Hematopoietic multipotent progenitor cell treated with erythropoietin and hydrocortisone succinate and interleukin-3 and kit ligand, for 8 days (in vitro differentiated cells): ENCODE data around the gene KRT20.

Experiments
- DNase-seq: peaks from one replicate; pipeline ENCODE4 v3.0.0-alpha.2; 2015

The KRT20 gene

DNA sequence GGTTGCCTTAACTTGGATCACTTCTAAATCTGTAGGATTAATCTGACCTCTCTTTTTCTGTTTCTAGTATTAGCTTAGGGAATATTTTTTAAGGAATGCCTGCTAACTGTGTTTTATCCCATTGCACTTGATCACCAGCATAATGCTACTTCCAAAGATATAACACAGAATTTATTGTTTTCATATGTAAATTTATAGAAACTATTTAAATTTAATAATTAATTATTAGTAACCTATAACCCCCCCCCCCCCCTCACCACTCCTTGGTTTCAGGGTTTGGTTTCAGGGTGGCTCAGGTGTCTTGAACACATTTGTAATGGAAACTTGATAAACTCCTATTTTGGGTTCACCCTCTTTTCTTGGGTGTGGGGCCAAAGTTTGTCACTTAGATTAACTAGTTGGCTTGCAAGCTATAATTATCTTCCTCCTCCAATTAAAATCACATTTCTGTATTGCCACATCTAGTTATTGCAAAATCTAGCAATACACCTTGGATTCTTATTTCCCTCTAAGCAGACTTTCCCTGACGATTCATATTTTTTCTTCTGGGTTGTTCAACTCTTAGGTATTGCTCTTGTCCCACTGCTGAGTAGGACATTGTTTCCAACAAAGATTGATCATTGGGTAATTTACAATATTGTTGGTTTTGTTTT lies 36.3 kb downstream of the KRT20 start:
- DNase-seq: no peak

DNA sequence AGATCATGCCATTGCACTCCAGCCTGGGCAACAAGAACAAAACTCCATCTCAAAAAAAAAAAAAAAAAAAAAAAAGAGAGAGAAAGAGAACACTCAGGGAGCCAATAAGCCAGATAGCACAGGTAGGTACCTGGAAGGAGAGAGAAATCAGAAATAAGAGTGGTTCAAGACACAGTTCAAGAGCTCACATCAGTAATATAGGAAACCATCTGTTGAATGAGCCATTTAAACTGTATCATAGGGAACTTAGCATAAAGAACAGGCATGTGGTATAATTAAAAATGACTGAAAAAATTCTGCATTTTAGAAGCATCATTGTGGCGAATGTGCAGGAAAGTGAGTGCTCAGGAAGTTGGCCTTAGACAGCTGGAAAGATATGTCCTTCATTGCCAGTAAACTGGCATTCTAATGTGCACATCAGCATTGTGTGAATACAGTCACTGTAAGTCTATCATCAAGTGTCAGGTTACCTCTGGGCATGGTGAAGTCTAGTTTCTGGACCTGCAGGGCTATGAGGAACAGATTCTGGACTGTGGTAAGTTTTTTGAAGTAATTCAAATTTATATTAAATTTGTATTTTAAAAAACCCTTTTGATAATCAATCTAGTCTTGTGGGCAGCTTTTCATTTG lies 38.4 kb downstream of the KRT20 start:
- DNase-seq: no peak

DNA sequence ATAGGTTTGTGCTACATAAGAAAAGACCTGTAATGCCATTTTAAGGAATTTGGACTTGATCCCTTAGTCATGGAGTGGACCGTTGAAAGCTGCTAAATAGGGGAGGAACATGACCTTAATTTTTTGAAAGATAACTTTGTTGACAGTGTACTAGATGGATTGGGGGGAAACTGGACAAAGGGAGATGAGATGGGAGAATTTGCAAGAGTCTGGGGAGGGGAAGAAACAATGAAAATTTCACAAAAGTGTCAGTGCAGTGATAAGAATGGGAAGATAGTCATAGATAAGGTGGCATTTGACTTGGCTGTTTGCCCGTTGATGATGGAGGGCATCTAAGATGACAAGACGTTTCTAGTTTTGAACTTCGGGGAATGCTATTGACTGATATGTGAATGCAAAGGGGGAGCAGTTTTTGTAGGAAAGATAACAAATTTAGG lies 40.4 kb downstream of the KRT20 start:
- DNase-seq: no peak

DNA sequence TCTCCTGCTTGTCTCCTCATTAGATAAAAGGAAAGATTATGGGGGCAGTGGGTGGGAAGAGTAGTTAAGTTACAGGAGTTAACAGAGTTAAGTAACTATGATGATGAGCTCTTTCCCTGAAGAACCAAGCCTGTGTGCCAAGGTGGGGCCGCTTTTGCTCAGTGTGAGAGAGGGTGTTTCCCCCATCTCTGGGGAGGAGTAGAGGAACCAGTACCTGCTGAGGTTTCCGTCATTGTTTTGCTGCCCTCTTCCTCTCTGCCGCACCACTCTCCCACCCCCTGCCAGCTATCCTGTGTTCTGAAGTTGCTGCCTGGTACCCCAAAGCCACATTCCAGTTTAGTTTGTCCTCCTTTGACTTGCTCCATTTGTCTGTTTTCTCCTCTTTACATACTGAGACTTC lies 41.8 kb downstream of the KRT20 start:
- DNase-seq: no peak

DNA sequence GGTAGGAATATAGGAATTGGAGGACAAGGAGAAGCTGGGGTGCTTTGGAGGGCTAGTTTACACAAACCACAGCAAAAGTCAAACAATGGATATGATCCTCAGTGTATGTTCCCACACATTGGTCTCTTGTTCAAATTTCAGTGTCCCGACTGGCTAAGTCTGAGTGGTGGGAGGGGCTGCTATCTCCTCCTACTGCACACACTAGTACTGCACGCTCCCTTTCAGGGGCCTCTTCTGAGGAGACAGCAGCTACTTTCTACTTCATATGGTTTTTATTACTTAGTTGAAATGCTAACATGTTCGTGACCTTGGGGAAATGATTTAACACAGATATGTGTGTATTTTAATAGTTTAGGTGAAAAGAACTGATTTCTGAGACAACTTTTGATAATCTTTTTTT lies 43.8 kb downstream of the KRT20 start:
- DNase-seq: no peak

DNA sequence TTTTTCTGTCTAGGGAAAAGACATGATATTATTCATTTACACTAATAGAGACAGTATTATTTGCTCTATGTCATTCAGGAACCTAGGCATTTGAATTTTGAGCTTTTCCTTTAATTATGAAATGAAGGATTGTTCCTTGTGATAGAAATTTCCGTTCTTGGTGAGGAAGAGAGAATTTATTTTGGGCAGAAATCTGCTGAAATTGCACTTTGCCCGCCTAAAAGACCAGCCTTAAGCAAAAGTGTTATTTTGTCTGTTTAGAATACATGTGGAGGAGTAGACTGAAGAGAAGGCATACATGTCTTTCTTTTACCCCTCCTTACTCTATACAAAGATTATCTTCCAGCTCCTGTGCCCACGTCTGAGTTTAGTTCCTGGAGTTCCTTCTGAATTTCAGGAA lies 45.8 kb downstream of the KRT20 start:
- DNase-seq: no peak

DNA sequence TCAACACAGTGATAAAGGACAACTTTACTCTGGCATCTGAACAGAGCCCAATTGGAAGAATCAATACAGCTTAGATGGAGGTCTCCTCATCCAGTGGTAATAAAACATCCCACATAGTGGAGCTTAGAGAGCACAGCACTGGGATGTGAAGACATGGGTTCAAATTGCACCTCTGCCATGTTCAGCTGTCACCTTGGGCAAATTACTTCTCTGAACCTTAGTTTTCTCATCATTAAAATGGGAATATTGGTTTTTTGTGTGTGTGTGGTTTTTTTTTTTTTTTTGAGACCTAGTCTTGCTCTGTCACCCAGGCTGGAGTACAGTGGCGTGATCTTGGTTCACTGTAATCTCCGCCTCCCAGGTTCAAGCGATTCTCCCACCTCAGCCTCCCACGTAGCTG lies 49.0 kb downstream of the KRT20 start:
- no peak for DNase-seq

DNA sequence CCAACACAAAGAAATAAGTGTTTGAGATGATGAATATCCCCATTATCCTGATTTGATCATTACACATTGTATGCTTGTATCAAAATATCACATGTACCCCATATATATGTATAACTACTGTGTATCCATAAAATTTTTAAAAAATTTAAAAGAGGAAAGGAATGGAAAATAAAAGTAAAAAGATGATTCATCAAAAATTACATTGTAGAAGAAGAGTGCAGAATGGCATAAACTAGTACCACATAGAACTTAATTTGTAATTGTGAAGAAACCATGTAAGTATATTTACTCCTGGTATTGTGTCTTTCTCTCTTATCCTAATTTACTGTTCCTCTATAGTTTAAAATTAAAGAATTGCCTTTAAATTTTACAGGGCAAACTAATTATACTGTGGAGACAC lies 51.2 kb downstream of the KRT20 start:
- no peak for DNase-seq

DNA sequence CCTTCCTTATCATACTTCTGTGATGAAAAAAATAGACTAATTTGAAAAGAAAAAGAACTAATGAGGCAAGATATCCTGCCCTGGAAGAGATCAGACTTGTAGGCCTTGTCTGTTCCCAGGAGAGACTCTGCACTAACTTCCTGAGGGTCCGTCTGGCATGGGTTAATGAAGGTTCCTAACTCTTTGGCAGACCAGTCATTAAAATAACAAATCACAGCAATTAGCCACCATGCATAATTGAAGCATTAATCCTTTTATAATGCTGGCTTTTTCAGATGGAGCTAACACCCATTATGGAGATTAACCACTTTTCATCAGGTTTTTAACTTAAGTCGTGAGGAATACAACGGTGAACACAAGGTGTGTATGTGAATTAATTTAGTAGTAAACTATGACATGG lies 52.2 kb downstream of the KRT20 start:
- DNase-seq: no peak

DNA sequence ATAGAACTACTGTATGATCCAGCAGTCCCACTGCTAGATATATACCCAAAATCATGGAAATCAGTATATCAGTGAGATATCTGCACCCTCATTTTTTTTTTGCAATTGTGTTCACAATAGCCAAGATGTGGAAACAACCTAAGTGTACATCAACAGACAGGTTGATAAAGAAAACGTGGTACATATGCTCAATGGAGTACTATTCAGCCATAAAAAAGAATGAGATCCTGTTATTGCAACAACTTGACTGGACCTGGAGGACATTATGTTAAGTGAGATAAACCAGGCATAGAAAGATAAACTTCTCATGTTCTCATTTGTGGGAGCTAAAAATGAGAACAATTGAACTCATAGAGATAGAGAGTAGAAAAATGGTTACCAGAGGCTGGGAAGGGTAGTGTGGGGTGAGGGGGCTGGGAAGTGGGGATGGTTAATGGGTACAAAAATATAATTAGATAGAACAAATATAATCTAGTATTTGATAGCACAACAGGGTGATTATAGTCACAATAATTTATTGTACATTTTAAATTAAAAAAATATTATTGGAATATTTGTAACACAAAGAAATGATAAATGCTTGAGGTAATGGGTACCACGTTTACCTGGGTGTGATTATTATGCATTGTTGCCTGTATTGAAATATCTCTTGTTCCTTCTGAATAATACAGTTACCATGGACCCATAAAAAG lies 54.8 kb downstream of the KRT20 start:
- DNase-seq: no peak

DNA sequence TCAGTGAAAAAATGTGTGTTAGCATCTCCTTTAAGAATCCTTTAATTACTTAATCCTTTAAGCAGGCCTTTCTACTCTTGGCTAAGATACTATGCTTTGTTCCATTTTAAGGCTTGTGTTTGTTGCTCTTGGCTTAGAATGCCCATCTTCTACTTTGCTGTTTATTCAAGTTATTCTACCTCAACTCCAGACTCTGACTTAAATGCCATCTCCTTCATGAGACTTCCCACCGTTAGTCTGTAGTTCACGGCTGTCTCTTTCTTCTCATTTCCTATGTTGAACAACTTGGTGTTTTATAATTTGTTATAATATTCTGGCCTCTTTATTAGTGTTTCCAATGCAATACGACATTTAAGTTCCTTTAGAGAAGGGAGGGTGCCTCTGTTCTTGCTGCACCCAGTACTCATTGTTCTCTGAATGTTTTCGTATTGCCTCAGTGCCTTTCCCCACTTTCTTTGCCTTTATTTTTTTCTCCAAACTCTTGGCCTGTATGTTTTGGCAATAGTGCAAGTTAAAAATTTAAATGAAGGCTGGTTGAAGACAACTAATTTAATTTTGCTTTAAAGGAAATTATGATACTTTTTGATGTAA lies 56.5 kb downstream of the KRT20 start:
- no peak for DNase-seq

DNA sequence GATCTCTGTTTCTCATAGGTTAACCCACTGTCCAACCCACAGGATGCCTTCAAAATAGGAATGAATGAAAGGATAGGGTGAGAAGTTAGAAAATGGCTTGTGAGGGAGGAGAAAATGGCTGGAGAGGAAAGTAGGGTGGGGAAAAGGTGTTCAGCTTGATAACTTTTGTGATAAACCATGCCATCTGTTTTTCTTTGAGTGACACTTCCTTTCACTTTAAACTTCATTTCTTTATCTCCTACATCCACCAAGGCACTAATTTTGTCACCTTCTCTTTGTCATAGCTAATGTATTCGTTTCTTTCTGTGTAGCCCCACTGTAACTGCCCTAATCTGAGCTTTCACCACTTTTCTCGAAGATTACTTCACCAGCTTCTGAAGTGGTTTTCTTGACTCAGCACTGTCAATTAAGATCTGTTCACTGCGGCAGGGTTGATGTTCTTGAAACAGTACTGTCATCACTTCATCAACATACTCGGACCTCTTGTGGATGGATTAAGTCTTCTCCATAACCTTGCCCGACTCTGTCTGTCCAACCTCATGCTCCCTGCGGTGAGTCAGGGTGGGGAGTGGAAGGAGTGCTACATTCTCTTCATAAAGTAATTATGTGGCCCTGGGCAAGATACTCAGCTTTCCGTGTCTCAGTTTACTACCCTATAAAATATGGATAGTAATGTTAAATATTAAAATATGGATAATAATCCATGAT lies 57.1 kb downstream of the KRT20 start:
- DNase-seq: peak; percentile 62
